HEK293 (cell line): Measurements from ENCODE around the gene ELOVL1.

ENCODE experiments used
- CTCF ChIA-PET: fragments of 350-600 bp; formaldehyde crosslinking; extraction: SDS; loops from one replicate; lab custom pipeline; 2021; ENCODE audit warnings: antibody characterized with exemption; lab: Yijun Ruan, JAX
- POLR2A ChIA-PET: fragments of 300-600 bp; formaldehyde crosslinking; extraction: SDS; loops from one replicate; lab custom pipeline; 2020; ENCODE audit warnings: antibody characterized with exemption, inconsistent platforms; lab: Yijun Ruan, JAX
- H3K27ac ChIP-seq: fragments of 200-500 bp; sonication (Bioruptor generic); 2 replicates; pipeline ENCODE4 v1.5.1; 2014; ENCODE audit warnings: low read depth, low read length, control low read depth, inconsistent platforms; ENCODE audit errors: extremely low read depth
- H3K36me3 ChIP-seq, 2 experiments: fragments of 200-500 bp in 1 of 2; sonication (Bioruptor generic) in 1 of 2; 1 replicate in 1 of 2; 2 replicates in 1 of 2; pipeline ENCODE4 v1.5.1; 2014 to 2017; ENCODE audit warnings: inconsistent platforms in 2 of 2, low read length in 2 of 2; ENCODE audit not compliant: control insufficient read depth in 2 of 2, insufficient read depth in 1 of 2
- H3K4me1 ChIP-seq: fragments of 200-500 bp; sonication (Bioruptor generic); 2 replicates; pipeline ENCODE4 v1.5.1; 2014; ENCODE audit warnings: mild to moderate bottlenecking, low read length, inconsistent platforms; ENCODE audit not compliant: control insufficient read depth, insufficient read depth
- H3K4me3 ChIP-seq: 2 replicates; pipeline ENCODE4 v1.5.1; 2011; ENCODE audit warnings: low read depth, mild to moderate bottlenecking, control low read depth, low read length, moderate library complexity
- H3K9me3 ChIP-seq: fragments of 200-500 bp; sonication (Bioruptor generic); 2 replicates; pipeline ENCODE4 v1.5.1; 2014; ENCODE audit warnings: low read depth, low read length, inconsistent platforms; ENCODE audit not compliant: control insufficient read depth, insufficient read depth
- GLIS1 ChIP-seq: fragments of 450-650 bp; formaldehyde crosslinking; IDR thresholded peaks from 2 replicates; pipeline ENCODE4 v1.5.1; 2016; ENCODE audit warnings: missing biosample characterization, missing genetic modification characterization
- KLF1 ChIP-seq: fragments of 450-650 bp; formaldehyde crosslinking; IDR thresholded peaks from 2 replicates; pipeline ENCODE4 v1.5.1; 2016; ENCODE audit warnings: missing biosample characterization, missing genetic modification characterization
- KLF8 ChIP-seq: fragments of 450-650 bp; formaldehyde crosslinking; IDR thresholded peaks from 2 replicates; pipeline ENCODE4 v1.5.1; 2016; ENCODE audit warnings: missing biosample characterization, missing genetic modification characterization
- SP3 ChIP-seq: fragments of 450-650 bp; formaldehyde crosslinking; IDR thresholded peaks from 2 replicates; pipeline ENCODE4 v1.5.1; 2016; ENCODE audit warnings: missing biosample characterization, missing genetic modification characterization
- ZBTB20 ChIP-seq: fragments of 450-650 bp; formaldehyde crosslinking; IDR thresholded peaks from 2 replicates; pipeline ENCODE4 v1.5.1; 2016; ENCODE audit warnings: missing biosample characterization, missing genetic modification characterization
- ZBTB48 ChIP-seq: fragments of 450-650 bp; formaldehyde crosslinking; IDR thresholded peaks from 2 replicates; pipeline ENCODE4 v1.5.1; 2016; ENCODE audit warnings: missing biosample characterization, missing genetic modification characterization
- ZEB2 ChIP-seq: fragments of 450-650 bp; formaldehyde crosslinking; IDR thresholded peaks from 2 replicates; pipeline ENCODE4 v1.5.1; 2016; ENCODE audit warnings: missing biosample characterization, missing genetic modification characterization
- ZNF10 ChIP-seq: fragments of 450-650 bp; formaldehyde crosslinking; IDR thresholded peaks from 2 replicates; pipeline ENCODE4 v1.5.1; 2017; ENCODE audit warnings: missing biosample characterization, missing genetic modification characterization
- ZNF157 ChIP-seq: fragments of 450-650 bp; formaldehyde crosslinking; IDR thresholded peaks from 2 replicates; pipeline ENCODE4 v1.5.1; 2016; ENCODE audit warnings: missing biosample characterization, missing genetic modification characterization
- ZNF175 ChIP-seq: fragments of 450-650 bp; formaldehyde crosslinking; IDR thresholded peaks from 2 replicates; pipeline ENCODE4 v1.5.1; 2016; ENCODE audit warnings: missing biosample characterization, missing genetic modification characterization
- ZNF221 ChIP-seq: fragments of 450-650 bp; formaldehyde crosslinking; IDR thresholded peaks from 2 replicates; pipeline ENCODE4 v1.5.1; 2017; ENCODE audit warnings: missing biosample characterization, missing genetic modification characterization, borderline replicate concordance
- ZNF266 ChIP-seq: fragments of 450-650 bp; formaldehyde crosslinking; IDR thresholded peaks from 2 replicates; pipeline ENCODE4 v1.5.1; 2016; ENCODE audit warnings: missing biosample characterization, missing genetic modification characterization, low read depth
- ZNF311 ChIP-seq: fragments of 450-650 bp; formaldehyde crosslinking; IDR thresholded peaks from 2 replicates; pipeline ENCODE4 v1.5.1; 2017; ENCODE audit warnings: missing biosample characterization, missing genetic modification characterization, borderline replicate concordance
- ZNF366 ChIP-seq: fragments of 450-650 bp; formaldehyde crosslinking; conservative IDR thresholded peaks from 2 replicates; pipeline ENCODE4 v1.5.1; 2016; ENCODE audit warnings: missing biosample characterization, missing genetic modification characterization
- ZNF510 ChIP-seq: fragments of 450-650 bp; formaldehyde crosslinking; IDR thresholded peaks from 2 replicates; pipeline ENCODE4 v1.5.1; 2018; ENCODE audit warnings: mild to moderate bottlenecking, missing genetic modification characterization, missing biosample characterization; ENCODE audit not compliant: insufficient replicate concordance
- ZNF792 ChIP-seq: fragments of 450-650 bp; formaldehyde crosslinking; IDR thresholded peaks from 2 replicates; pipeline ENCODE4 v1.5.1; 2016; ENCODE audit warnings: missing biosample characterization, missing genetic modification characterization
- TF ChIP-seq, protein P1 (sequence below): fragments of 450-650 bp; formaldehyde crosslinking; IDR thresholded peaks from 2 replicates; pipeline ENCODE4 v1.5.1; 2016; ENCODE audit warnings: missing biosample characterization, missing genetic modification characterization
- TF ChIP-seq, protein P2 (sequence below): fragments of 450-650 bp; formaldehyde crosslinking; IDR thresholded peaks from 2 replicates; pipeline ENCODE4 v1.5.1; 2016; ENCODE audit warnings: missing biosample characterization, missing genetic modification characterization
- TF ChIP-seq, protein P3 (sequence below): fragments of 450-650 bp; formaldehyde crosslinking; IDR thresholded peaks from 2 replicates; pipeline ENCODE4 v1.5.1; 2016; ENCODE audit warnings: missing biosample characterization, missing genetic modification characterization
- TF ChIP-seq, protein P4 (sequence below): fragments of 450-650 bp; formaldehyde crosslinking; IDR thresholded peaks from 2 replicates; pipeline ENCODE4 v1.5.1; 2017; ENCODE audit warnings: missing biosample characterization, mild to moderate bottlenecking, missing genetic modification characterization, moderate library complexity
- TF ChIP-seq, protein P5 (sequence below): fragments of 450-650 bp; formaldehyde crosslinking; IDR thresholded peaks from 2 replicates; pipeline ENCODE4 v1.5.1; 2017; ENCODE audit warnings: missing biosample characterization, missing genetic modification characterization
- TF ChIP-seq, protein P6 (sequence below): fragments of 450-650 bp; formaldehyde crosslinking; IDR thresholded peaks from 2 replicates; pipeline ENCODE4 v1.5.1; 2016; ENCODE audit warnings: missing biosample characterization, missing genetic modification characterization

ELOVL1 gene

DNA sequence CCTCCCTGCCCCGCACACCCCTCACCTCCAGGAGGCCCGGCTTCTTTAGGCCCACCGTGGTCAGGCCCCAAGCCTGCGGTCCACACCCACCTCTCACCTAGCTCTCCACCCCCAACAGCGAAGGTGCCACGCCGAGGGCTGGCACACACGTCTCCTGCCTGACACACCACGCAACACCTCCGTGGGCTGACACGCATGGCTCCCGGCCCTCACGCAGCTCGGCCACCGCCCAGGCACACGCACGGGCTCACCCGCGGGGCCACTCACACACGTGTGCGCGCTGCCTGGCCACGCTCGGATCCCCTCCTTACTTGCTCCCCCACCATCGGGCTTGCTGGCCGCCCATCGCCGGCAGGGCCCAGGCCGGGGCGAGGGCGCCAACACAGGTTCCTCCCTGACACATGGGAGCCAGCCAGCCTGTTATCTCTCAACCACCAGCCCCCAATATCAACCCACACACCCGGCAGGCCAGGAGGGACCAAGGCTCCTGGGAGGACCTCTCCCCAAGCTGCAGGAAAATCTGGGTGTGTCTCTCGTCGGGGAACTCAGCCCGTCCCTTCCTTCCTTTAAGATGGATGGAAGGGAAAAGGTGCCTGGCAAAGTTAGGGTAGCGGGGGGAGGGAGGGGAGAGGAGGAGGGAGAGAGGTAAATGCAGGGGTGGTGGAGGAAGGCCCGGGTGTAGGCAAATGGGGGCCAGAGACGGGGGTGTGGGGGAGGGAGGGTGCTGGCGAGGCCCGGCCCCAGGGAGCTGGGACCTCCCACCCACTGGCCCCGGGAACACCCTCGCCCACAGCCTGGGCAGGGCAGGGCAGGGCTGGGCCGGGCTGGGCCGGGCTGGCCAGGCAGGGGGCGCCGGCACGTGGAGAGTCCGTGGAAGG, 546 bp downstream of the ELOVL1 start (continued):
- TF ChIP-seq, protein P1, sequence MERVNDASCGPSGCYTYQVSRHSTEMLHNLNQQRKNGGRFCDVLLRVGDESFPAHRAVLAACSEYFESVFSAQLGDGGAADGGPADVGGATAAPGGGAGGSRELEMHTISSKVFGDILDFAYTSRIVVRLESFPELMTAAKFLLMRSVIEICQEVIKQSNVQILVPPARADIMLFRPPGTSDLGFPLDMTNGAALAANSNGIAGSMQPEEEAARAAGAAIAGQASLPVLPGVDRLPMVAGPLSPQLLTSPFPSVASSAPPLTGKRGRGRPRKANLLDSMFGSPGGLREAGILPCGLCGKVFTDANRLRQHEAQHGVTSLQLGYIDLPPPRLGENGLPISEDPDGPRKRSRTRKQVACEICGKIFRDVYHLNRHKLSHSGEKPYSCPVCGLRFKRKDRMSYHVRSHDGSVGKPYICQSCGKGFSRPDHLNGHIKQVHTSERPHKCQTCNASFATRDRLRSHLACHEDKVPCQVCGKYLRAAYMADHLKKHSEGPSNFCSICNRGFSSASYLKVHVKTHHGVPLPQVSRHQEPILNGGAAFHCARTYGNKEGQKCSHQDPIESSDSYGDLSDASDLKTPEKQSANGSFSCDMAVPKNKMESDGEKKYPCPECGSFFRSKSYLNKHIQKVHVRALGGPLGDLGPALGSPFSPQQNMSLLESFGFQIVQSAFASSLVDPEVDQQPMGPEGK (tag by site-specific recombination) = peak; percentile 9
- TF ChIP-seq ZNF366 (tag by site-specific recombination) (no peak), SP3 (tag by site-specific recombination) (peak; percentile 90), KLF8 (0 out of 2 replicates have a peak, but pooled peaks have one; percentile 37), ZEB2 (no peak), ZBTB20 (peak; percentile 83), ZBTB48 (tag by site-specific recombination) (peak; percentile 9; the same call in 1 of the 2 replicates), ZNF10 (tag by site-specific recombination) (no peak), GLIS1 (no peak), KLF1 (peak; percentile 98)
- TF ChIP-seq, protein P2, sequence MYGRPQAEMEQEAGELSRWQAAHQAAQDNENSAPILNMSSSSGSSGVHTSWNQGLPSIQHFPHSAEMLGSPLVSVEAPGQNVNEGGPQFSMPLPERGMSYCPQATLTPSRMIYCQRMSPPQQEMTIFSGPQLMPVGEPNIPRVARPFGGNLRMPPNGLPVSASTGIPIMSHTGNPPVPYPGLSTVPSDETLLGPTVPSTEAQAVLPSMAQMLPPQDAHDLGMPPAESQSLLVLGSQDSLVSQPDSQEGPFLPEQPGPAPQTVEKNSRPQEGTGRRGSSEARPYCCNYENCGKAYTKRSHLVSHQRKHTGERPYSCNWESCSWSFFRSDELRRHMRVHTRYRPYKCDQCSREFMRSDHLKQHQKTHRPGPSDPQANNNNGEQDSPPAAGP (tag by site-specific recombination) = peak; percentile 17; the same call in 1 of the 2 replicates
- TF ChIP-seq, protein P3, sequence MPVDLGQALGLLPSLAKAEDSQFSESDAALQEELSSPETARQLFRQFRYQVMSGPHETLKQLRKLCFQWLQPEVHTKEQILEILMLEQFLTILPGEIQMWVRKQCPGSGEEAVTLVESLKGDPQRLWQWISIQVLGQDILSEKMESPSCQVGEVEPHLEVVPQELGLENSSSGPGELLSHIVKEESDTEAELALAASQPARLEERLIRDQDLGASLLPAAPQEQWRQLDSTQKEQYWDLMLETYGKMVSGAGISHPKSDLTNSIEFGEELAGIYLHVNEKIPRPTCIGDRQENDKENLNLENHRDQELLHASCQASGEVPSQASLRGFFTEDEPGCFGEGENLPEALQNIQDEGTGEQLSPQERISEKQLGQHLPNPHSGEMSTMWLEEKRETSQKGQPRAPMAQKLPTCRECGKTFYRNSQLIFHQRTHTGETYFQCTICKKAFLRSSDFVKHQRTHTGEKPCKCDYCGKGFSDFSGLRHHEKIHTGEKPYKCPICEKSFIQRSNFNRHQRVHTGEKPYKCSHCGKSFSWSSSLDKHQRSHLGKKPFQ (tag by site-specific recombination) = no peak
- TF ChIP-seq, protein P4, sequence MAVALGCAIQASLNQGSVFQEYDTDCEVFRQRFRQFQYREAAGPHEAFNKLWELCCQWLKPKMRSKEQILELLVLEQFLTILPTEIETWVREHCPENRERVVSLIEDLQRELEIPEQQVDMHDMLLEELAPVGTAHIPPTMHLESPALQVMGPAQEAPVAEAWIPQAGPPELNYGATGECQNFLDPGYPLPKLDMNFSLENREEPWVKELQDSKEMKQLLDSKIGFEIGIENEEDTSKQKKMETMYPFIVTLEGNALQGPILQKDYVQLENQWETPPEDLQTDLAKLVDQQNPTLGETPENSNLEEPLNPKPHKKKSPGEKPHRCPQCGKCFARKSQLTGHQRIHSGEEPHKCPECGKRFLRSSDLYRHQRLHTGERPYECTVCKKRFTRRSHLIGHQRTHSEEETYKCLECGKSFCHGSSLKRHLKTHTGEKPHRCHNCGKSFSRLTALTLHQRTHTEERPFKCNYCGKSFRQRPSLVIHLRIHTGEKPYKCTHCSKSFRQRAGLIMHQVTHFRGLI = no peak; the same call in 1 of the 2 replicates

DNA sequence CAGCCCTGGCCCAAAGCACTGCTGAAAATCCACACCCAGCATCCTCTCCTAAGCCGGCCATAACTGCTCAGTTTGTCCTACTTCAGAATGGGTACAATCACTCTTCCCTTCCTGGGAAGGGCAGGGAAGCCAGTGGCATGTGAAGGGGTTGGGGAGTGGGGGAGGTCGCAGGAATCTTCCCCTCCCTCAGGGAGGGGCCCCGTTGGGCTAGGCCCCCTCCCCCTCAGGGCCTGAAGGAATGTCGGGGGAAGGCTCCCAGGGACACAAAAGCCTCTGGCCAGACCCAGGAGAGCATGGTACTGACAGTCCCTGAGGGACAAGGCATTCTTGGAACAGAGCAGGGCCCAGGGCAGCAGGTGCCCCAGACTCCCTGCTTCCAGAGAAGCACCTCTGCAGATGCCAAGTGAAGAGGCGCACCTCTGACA, 1.2 kb downstream of the ELOVL1 start:
- POLR2A ChIA-PET = interaction anchor here (0.6 to 2.7 kb wide), 4 partner anchors 8 to 341 kb away, joined by 3 to 34 read pairs (median 12); partner anchors contain the start of genes CDC20, MED8, ST3GAL3 and SZT2
- TF ChIP-seq SP3 (tag by site-specific recombination) (0 out of 2 replicates have a peak, but pooled peaks have one; percentile 10), ZNF311 (tag by site-specific recombination) (no peak), ZNF792 (tag by site-specific recombination) (no peak), ZNF221 (tag by site-specific recombination) (no peak), ZNF510 (tag by site-specific recombination) (no peak), ZNF266 (tag by site-specific recombination) (no peak), ZNF175 (tag by site-specific recombination) (no peak), ZNF157 (tag by site-specific recombination) (no peak)
- TF ChIP-seq, protein P1 (tag by site-specific recombination) = peak; percentile 15; the same call in 1 of the 2 replicates
- TF ChIP-seq, protein P5, sequence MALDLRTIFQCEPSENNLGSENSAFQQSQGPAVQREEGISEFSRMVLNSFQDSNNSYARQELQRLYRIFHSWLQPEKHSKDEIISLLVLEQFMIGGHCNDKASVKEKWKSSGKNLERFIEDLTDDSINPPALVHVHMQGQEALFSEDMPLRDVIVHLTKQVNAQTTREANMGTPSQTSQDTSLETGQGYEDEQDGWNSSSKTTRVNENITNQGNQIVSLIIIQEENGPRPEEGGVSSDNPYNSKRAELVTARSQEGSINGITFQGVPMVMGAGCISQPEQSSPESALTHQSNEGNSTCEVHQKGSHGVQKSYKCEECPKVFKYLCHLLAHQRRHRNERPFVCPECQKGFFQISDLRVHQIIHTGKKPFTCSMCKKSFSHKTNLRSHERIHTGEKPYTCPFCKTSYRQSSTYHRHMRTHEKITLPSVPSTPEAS (tag by site-specific recombination) = no peak
- TF ChIP-seq, protein P6, sequence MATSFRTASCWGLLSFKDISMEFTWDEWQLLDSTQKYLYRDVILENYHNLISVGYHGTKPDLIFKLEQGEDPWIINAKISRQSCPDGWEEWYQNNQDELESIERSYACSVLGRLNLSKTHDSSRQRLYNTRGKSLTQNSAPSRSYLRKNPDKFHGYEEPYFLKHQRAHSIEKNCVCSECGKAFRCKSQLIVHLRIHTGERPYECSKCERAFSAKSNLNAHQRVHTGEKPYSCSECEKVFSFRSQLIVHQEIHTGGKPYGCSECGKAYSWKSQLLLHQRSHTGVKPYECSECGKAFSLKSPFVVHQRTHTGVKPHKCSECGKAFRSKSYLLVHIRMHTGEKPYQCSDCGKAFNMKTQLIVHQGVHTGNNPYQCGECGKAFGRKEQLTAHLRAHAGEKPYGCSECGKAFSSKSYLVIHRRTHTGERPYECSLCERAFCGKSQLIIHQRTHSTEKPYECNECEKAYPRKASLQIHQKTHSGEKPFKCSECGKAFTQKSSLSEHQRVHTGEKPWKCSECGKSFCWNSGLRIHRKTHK (tag by site-specific recombination) = no peak
- TF ChIP-seq, protein P2 (tag by site-specific recombination) = peak; percentile 80

More for the DNA sequence above, 1.2 kb downstream of the ELOVL1 start:
- peaks cover 12 to 43% of the 10 kb centered on the region in 2 experiments for H3K36me3 ChIP-seq
- no peak overlapping the region for H3K27ac ChIP-seq
- peaks cover 8% of the 10 kb centered on the region; the same call in 1 of the 2 replicates for H3K4me1 ChIP-seq
- CTCF ChIA-PET = no interaction called here
- no peaks in the 10 kb centered on the region for H3K9me3 ChIP-seq
- peak overlapping the region; percentile 51 for H3K4me3 ChIP-seq
